Hepatic stellate cell (primary cell): Measurements from ENCODE around the gene TSHZ3.

ENCODE experiments used
- DNase-seq: peaks from one replicate; pipeline ENCODE4 v3.0.0; 2011; ENCODE audit warnings: low spot score

Gene TSHZ3

DNA sequence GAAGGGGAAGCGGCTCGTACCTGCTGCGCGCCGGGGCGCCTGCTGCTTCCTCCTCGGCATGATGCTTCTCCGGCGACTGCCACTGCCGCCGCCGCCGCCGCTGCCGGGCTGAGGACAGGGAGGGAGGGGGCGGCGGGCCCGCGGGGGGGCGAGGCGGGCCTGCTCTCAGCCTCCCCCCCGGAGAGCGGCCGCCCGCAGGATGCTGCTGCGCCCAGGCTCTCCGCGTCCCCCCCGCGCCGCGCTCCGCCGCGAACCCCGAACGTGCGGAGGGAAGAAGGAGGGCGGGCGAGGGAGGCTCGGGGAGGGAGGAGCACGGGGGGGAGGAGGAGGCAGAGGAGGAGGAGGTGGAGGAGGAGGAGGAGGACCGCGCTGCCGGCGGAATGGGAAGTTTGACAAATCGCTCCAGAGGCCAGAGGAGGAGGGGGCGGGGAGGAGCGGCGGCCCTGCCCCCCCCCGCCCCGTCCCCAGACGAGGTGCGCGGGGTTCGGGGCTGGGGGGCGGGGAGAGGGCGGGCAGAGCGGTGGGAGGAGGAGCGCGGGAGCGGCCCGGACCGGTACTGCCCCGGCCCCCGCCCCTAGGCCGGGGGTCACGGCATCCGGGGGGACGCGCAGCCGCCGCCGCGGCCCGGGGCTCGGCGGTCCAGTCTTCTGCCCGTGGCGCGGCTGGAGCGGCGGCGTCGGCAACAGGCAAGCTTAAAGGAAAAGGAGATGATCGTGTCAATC, at the start of gene TSHZ3:
TSHZ3 (minus strand) TSS at position 277 of the 722 bp plus-strand sequence; CDS start at position 60, 217 bp downstream.
- peak; percentile 66 for DNase-seq

GRCh38 chr19:31397308-31397707, 48.1 kb upstream of the TSHZ3 start:
- no peak for DNase-seq

GRCh38 chr19:31392464-31392863, 43.2 kb upstream of the TSHZ3 start:
- no peak for DNase-seq

DNA sequence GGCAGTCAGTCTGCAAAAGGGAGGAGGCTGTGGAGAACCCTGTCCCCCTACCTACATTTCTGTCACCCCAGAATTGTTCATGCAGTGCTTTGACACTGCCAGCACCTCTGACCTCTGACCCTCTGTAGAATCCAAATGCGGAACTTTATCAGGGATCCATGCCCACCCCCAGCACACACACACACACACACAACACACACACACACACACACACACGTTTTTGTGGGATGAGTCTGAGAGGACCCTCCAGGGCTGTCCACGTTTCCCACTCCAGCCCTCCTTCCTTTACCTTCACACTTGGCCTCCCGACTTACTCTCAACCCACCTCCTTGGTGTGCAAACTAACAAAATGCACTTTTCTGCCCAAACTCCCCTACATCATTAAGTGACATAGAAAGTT, 42.3 kb upstream of the TSHZ3 start:
- no peak for DNase-seq

DNA sequence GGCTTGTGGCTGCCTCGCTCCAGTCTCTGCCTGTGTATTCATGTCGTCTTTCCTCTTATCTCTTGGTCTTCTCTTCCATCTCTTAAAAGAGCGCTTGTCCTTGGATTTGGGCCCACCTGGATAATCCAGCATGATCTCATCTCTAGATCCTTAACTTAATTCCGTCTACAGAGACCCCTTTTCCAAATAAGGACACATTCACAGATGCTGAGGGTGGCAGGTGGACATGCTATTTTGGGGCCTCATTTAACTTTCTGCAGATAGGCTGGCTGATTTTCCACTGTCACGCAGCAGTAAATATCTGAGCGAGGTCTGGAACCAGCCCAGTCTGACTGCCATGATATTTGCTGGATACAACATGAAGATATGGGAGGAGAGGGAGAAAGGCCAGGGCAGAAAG, 41.5 kb upstream of the TSHZ3 start:
- no peak for DNase-seq

DNA sequence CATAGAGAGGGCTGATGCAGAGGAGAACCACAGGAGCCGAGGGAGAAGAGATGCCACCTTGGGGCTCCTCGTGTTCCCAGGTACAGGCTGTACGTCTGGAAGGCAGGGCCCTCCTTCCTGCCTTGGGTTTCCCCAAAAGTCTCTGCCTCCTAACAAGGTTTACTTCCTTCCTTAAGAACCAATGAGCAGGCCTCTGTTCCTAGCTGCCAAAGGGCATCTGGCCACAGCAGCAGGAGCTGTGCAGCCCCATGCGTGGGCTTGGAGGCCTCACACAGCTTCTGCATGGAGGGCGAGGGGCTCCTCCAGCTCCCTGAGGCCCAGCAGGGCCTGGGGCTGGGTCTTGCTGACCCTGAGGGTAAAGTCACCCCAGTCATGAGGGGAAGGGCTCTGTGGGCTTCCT, 40.6 kb upstream of the TSHZ3 start:
- DNase-seq = no peak

- DNase-seq = no peak
Observed at GRCh38 chr19:31387717-31388301, 38.6 kb upstream of the TSHZ3 start.

DNA sequence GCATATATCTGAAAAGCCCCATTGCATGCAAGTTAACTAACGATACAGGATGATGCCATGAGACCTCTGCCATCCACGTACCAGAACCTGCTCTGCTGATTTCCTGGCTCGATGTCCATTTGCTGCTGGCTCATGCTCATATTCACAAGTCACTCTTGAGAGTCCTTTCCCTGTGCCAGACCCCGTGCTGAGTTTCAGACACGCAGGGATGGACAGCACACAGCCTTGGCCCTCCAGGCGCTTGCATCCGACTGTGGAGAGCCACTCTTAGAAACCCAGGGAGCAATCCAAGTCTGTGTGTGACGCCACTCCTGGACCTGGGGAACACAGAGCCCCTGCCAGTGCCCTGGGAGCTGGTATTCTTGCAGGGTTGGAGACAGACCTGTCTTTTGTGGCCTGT, 37.6 kb upstream of the TSHZ3 start:
- DNase-seq = no peak

- DNase-seq = no peak
Observed at GRCh38 chr19:31385744-31386143, 36.5 kb upstream of the TSHZ3 start.

- DNase-seq = no peak
Observed at GRCh38 chr19:31383553-31383952, 34.3 kb upstream of the TSHZ3 start.

DNA sequence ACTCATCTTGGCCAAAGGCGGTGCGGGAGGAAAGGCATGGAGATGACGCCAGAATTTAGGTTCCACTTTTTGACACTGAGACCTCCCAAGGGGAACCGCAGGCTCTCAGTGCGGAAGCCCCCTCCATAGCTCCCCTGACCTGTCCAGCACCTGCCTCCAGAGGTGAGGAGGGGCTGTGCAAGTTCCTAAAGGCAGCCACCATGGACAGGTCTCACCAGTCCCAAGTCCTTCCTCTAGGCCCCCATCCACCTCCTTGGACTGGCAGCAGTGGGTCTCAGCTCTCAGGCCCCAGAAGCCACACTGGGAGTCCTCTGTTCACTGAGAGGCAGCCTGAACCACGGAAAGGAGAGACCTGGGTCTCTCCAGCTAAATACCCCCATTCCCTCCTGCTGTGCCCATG, 31.6 kb upstream of the TSHZ3 start:
- DNase-seq = no peak

DNA sequence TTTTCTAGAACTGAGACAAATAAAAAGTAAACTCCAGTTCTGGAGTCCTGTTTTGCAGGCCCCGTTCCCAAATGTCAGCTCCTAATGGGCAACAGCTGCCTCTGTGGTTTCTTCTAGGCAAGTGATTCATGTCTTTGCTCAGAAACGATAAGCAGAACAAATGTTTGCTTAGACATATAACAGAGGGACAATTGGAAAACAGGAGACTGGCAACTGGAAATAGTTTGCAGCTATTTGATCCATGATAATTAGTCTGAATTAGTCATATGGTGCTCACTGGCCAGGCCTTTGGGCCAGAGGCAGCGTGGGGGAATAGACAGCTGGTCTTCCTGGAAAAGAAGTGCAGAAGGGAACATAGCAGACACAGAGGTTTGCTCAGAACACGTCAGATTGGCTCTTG, 29.2 kb upstream of the TSHZ3 start:
- DNase-seq = peak; percentile 80

- no peak for DNase-seq
Observed at GRCh38 chr19:31377736-31378135, 28.5 kb upstream of the TSHZ3 start.

DNA sequence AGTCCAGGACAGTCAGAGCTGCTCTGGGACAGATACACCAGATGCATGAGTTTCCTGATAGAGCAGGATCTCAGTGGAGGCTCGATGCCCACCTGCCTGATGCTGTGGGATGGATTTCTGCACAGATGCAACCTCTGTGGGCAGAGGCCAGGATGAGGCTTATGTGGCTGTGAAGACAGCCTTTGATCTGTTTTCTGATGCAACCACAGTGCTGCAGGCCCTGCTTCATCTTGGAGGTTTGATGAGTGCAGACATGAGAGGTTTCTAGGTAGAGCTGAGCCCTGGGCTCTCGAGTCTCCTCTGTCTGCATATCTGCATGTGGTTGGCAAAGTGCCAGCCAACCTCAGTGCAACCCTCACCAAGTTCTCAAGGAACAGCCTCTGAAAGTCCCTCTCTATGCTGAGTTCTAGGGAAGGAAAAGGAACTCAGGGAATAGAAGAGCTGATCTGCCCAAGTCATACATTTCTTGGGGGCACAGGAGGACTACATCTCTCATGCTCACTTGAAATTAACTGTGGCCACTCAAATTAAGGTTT, 23.1 kb upstream of the TSHZ3 start:
- no peak for DNase-seq

DNA sequence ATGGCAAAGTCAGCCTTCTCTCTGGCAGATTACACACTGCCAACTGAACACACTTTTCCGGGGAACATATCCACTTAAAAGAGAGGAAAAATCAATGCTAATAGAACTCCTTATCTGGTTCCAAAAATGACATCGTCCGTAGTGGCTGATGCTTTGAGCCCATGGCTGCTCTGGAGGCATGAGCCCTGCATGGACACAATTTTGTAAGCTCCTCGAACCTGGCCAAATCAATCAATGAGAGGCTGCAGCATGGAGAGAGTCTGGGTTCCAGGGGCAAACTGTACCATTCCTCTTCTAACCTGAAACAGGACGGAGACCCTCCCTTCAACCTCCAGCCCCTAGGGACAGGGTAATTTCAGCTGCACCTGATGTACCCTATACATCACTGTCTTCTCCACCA, 21.0 kb upstream of the TSHZ3 start:
- no peak for DNase-seq

DNA sequence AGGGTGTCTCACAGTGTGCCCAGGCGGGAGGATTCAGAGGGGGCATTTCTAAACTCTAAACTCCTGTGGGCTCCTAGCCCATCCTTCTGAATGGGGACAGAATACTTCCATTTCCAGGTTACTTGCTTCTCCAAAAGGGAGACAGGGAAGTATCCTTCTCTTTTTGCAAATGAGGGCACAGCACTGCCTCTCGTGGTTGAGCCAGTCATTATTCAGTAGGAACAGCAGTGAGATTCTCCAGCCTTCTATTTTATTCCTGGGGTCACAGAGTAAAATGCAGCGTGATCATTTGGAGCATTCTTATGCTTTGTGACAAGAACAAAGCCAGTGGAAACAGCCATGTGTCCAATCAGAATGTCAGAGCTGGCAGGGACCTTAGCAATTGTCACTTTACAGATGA, 15.7 kb upstream of the TSHZ3 start:
- DNase-seq = no peak

- DNase-seq = no peak
Observed at GRCh38 chr19:31361728-31362127, 12.5 kb upstream of the TSHZ3 start.

GRCh38 chr19:31357315-31357673, 8.1 kb upstream of the TSHZ3 start:
- no peak for DNase-seq

- no peak for DNase-seq
Observed at GRCh38 chr19:31356587-31357314, 7.5 kb upstream of the TSHZ3 start.

GRCh38 chr19:31355665-31356289, 6.5 kb upstream of the TSHZ3 start:
- no peak for DNase-seq

DNA sequence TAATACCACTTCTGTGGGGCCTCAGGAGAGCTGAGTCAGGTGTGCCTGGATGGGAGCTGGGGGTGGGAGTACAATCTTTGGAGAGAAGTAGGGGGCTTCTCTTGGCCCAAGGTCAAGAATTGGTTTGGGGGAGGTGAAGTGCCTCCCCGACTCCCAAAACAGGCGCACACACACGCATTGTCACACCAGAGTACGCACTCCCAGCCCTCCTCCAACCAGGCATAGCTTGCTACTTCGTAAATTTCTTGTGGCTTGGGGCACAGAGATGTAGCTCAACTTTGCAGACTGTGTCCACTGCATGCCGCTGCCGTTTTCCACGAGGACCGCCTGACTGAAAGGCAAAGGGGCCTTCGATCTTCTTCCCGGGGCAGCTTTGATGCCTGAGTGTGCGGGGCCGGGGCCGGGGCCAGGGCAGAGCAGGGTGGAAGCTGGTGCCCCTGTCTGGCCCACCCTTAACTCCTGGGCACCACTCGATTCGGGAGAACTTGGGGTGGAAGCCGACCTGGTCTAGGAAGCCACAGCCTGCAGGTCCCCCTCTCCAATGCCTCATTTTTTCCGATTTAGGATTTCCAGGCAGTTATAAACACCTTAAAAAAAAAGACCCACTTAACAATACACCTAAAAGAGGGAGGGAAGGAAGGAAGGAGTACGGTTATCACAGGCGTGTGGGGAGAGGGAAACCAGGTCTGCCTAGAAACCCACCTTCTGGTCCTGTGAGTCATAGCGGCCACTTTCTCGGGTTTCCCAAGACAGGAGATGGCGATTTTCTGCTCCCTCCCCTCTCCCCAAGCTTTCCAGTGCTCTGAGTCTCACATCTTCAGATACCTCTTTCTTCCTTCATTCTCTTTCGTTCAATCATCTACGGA, 5.8 kb upstream of the TSHZ3 start:
- DNase-seq = no peak

DNA sequence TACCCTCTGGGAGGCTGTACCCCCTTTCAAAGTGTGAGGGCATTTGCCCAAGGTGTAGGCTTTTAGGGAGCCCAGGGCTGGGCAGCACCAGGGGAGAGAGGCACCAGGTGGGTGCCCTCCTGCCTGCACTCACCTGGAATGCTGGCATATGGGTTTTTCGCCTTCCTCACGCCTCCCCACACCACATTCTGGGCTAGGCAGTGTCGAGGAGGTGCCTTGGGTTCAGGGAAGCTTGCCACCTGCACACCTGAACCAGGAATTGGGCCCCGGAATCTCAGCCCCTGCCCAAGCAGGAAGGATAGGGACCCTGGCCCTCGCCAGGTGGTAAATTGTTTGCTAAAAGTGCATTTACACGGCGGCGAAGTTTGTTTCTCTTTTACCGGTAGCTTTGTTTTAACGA, 5.1 kb upstream of the TSHZ3 start:
- no peak for DNase-seq
